GM21367 (cell line): Measurements from ENCODE around the gene SUB1.
"Not testable (repeated sequence)": the region's sequence is repeated elsewhere in the genome, so short reads cannot be mapped to it uniquely, and the experiment has no call there.

ENCODE experiments used
- ATAC-seq: cut with Tn5 transposase; IDR thresholded peaks from one replicate; pipeline ENCODE4 v1.9.1; 2021; ENCODE audit not compliant: unreplicated experiment

Gene SUB1

DNA sequence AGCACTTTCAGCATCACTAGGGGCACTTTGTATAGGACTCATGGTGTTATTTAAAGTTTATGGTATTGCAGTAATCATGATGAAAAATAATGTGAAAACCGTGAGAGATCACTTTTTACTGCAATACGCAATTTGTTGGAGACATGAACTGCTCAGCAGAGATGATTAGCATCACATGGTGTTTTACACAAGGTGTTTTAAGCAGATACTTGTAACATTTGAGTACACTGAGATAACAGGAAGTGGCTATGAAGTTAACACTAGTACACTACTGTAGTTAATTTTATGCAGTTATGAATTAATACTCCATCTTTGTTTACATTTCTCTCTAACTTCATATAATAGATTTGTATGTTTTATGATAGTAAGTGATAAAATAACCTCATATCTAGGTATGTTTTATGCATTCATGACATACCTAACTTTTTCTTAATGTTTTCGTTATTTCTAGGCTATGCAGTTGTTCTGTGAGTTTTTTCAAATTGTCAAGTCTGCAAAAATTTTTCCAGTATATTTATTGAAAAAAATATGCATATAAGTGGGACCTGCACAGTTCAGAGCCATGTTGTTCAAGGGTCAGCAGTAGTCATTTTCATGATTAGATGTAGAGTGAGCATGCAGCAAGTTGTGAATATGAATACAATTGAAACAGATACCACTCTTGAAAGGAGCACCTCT lies 13.0 kb downstream of the SUB1 start:
- ATAC-seq, result no peak

DNA sequence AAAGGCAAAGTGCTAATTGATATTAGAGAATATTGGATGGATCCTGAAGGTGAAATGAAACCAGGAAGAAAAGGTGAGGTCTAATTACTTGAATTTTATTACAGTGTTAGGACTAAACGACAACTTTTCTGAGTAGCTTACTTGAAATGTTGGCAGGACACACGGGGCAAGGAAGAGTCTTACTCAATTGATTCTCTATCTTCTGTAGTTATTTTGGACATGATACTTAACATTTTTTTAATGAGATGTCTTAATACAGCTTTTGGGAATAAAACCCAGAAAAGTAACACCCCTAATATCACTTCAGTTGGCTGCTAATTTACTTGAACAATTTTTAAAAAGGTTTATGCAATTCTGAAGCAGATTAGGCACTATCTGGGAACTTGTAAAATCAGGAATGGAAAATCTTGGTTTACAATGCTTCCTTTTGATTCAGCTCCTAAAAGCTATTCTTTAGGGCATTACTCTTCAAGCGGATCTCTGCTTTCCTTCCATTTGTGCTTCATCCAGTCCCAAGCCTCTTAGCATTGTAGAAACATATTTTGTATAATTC lies 13.7 kb downstream of the SUB1 start:
- ATAC-seq, result no peak

DNA sequence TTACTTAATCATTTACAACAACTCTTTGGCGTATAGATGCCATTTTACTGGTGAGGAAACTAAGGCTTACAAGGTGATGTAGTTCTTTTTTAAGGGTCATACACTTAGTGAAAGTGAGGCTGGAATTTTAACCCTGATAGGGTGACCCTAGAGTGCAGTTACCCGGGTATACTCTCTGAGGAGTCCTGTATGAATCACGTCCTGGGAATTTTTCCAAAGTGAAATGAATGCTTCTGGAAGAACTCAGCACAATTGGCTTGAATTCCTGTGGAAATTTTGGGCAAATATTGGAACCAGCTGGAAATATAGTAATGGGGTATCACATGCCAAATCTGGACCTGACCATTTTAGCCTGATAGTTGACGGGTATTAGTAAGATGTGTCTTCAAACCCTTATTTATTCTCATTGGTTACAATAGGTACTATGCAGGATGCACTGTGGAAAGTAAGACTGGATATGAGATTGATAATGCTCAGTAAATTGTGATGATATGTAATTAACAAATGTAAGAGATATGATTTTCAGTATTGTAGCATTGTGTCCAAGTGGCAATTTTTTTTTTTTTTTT lies 14.8 kb downstream of the SUB1 start:
- no peak for ATAC-seq

DNA sequence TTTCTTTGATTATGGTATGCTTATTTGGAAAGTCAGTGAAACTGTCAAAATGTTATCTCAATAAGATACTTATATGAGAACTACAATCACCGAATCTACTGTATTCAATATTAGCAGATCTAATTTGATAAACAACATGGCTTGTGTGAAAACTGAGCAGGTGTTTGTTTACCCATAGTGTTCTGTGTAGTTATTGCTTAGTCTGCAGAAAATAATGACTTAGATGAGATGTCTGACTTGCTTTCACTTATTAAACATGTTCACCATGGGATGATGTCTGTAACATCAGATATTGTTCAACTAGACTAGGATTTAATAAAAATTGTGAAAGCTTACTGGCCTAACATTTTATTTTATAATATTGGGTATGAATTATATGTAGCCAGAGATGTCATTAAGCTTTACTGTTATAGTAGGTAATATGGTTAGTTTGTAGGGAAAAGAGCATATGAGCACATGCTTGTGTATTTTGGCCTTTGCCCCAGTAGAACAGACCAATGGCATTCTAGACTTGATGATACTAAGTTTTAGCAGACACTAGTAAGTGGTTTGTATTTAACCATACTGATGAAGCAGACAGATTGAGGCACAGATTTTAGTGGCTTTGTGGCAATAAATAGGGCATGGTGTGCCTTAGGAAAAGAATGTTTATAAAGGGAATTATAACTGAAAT lies 16.4 kb downstream of the SUB1 start:
- ATAC-seq, result no peak

DNA sequence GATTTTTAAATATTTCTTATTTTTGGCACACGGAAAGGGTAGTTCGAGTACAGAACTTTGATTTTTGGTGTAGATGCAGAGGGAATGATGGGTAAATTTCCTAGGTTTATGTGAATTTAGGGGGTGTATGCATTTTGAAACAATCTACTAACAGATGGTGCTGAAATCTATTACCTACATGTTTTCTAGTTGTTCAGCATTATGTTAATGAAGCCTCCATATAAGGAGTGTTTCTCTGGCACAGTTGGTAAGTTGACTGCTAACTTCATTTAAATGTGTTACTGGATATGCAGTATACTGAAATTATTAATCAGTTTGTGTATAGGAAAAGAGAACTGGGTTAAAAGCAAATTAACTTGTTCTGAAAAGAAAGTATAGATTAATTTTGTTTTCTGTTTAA lies 17.5 kb downstream of the SUB1 start:
- ATAC-seq, result no peak

DNA sequence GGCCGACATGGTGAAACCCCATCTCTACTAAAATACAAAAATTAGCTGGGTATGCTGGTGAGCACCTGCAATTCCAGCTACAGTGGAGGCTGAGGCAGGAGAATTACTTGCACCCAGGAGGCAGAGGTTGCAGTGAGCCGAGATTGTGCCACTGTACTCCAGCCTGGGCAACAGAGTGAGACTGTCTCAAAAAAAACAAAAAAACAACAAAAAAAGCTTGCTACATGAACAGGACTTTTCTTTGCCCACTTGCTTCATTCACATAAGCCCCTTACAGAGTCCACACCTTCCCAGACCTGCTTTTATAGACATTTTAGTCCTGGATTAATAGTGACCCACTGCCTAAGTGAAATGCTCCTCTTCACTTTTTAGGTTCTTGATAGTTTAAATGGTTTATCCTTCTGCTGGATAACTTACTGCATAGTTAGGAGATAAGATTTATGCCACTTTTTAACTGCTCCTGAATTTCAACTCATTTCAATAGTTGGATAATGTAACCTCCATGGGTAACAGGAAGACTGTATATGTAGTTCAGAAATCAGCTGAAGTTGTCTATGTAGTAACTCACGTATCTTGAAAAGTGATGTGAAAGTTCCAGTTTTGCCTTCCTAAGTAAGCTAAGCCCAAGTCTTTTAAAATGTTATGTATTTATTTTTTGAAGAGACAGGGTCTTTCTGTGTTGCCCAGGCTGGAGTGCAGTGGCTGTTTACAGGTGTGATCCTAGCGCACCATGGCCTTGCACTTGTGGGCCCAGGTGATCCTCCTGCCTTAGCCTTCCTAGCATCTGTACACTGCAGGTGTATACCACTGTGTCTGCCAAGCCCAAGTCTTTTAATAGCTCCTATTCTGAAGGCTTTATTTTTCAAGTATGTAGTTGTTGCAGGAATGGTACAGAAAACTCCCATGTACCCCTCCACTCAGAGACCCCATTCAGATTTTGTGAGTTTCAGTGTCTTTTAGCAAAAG lies 19.7 kb downstream of the SUB1 start:
- ATAC-seq, result no peak

DNA sequence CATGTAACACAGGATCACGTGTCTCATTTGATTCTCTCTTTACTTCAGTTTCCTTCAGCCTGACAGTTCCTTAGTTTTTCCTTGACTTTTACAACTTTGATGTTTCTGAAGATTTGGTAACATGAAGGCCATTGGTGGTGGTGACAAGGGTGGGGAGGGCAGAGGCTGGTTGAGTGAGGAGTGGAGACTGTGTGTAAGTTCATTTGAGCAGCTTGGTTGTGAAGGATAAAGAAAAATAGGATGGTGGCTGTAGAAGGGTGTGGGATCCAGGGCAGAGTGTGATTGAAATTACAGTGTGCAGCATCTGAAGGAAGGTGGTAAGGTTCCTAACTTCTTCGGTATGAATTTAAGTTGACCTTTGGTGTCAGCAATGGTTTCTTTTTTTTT lies 20.4 kb downstream of the SUB1 start:
- no peak for ATAC-seq

DNA sequence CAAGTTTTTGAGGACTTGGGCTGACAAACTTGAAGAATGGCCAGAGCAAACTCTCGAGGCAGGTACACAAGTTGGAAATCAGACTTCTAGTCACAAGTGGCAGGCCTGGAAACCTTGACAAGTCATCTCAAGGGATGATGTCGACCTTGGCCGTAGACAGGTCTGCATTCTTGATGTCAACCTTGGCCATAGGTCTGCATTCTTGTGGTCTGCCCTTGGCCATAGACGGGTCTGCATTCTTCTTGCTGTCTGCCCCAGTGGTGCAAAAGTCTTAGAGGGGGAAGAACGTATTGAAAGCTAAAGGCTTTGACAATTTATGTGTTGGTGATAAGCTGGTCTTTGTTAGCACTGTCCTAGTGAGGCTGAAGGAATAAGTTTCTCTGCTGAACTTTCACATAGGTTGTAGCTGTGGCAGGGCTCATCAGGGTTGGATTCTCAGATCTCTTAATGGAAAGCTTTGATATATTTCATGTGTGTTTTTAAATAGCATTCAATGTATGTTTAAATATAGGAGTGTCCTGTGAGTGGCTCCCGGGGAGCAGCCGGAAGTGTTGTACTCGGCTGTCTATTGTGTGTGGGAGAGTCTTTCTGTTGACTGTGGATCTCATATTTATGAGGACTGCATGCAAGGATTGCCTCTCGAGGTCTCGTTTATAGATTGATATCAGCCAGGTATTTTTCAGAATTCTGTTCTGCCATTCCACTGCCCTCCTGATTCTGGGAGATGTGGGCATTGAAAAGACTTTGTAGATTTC lies 27.0 kb downstream of the SUB1 start:
- ATAC-seq, result no peak

DNA sequence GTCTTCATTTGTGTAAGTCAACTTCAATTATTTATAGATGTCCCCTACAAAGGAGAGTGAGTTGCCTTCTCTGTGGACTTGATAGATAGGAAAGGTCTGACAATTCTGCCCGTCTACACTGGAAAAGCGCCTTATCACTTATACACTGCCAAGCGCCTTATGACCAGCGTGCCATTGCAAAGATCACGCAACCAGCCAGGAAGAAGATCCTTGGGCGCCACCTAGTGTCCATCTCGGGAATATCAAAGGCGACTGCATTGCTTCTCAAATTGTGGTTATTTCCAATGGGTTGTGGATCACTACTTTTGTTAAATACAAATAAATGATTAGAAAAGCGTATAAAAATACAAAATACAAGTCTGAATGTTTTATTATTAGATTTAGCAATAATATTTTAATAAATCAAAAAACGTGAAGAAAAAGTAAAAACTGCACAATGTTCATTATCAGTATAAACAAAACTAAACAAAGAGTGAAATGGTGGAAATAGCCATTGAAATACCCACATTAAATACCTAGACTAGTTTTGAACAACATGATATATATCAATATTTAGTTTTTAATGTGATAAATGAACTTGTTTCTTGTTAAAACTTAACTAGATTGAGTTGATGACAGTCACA lies 27.8 kb downstream of the SUB1 start:
- ATAC-seq, result peak; percentile 65

DNA sequence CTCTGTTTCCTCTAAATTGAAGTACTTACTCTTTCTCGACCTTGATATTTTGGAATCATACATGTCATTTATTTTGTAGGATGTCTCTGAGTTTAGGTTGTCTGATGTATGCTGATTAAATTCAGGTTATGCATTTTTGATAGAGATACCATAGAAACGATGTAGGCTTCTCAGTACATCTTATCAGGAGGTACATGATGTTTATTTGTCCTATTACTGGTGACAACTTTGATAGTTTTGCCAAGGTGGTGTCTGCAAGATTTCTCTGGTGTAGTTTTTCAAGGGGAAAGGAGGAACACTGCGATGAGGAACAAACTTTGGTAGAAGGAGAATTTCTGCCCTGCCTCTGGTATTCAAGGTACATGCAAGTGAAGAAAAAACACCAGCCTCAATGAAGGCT lies 29.9 kb downstream of the SUB1 start:
- no peak for ATAC-seq

DNA sequence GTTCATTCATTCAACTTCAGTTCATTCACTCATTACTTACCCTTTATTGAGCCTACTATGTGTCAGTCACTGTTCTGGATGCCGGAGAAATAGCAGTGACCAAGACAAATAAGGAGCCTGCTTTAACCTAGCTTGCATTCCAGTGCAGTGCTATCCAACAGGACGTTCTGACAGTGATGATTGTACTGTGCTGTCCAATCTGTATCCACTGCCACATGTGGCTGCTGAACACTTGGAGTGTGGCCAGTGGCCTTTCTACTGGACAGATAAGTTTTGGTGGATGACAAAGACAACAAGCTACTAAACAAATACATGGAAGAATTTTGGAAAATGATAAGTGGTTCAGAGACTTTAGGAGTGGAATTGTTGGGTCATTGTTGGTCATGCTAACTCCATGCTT lies 33.6 kb downstream of the SUB1 start:
- no peak for ATAC-seq

DNA sequence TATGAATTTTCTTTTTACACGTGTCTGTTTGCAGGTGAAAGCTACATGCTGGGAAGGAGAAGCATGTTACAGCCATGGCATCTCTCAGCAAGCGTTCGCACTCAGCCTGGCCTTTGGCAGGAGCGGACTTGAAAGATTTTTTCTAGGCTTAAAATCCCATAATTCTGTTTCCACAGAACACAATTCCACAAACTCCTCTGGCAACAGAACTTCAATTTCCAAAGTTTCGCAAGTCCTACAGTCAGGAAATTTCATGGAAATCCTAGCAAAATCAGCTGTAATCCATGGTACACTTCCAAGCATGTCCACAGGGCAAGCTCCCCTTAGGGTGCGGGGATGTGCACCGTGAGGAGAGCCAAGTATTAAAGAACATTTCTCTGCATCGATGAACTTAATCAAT lies 35.9 kb downstream of the SUB1 start:
- ATAC-seq, result no peak

DNA sequence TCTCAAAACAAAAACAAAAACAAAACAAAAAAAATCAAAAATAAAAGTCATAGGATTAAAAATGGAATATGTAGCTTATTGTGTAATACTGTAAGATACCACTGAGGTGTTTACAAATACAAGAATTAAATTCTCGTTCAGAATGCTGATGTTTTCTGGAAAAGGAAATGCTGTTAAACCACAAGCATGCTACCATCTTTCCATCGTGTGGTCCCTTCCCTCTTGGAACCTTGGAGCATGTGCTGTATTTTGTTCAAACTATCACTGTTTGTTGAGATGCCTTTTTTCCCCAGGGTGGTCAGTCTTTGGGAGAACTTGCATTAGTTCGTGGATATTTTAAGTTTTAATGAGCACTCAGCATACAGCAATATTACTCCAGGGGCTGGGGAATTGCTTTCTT lies 39.7 kb downstream of the SUB1 start:
- ATAC-seq, result no peak

DNA sequence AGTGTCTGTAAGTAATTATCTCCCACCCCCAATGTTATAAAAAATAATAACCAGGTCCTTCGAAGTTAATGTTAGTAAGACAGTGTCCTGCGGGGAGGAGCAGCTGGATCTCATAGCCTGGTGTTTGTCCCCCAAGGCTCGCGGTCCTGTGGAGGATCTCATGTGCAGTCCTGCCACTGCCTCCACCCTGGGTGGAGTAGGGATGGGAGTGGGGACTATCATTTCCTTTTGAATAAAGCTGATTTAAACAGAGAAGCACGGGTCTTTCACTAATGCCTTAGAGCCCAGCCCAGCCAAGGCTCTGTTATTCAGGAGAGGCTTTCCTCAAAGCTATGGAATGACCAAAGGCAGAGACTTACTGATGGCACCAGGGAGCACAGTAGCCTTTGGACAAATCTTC lies 40.2 kb downstream of the SUB1 start:
- no peak for ATAC-seq

DNA sequence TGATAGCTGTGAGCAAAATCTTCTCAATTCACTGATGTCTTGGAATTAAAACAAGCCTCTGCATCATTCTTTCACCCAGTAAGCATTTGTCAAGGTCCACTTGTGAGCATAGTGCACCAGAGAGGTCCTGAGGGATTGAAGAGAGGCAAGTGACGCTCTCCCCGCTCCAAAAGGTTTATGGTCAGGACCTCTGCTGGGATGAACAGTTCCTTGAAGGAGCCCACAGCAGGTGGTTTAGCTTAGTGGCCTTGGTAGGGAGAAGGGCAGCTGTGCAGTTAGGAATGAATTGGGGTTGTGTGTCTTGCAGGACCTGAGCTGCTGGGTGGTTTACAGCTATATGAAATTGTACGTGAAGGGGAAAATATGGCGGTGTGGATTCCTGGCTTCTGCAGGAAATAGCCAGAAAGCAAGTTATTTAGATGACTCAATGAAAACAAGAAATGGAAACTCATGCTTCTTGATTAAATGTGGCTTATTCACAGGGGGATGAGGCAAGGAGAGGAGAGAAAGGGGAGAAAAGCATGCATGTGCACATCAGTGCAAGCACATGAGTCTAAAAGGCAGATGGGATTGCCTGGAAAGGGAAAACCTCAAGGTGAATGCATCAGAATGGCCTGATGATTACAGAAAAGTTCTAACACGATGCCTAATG lies 42.0 kb downstream of the SUB1 start:
- no peak for ATAC-seq

DNA sequence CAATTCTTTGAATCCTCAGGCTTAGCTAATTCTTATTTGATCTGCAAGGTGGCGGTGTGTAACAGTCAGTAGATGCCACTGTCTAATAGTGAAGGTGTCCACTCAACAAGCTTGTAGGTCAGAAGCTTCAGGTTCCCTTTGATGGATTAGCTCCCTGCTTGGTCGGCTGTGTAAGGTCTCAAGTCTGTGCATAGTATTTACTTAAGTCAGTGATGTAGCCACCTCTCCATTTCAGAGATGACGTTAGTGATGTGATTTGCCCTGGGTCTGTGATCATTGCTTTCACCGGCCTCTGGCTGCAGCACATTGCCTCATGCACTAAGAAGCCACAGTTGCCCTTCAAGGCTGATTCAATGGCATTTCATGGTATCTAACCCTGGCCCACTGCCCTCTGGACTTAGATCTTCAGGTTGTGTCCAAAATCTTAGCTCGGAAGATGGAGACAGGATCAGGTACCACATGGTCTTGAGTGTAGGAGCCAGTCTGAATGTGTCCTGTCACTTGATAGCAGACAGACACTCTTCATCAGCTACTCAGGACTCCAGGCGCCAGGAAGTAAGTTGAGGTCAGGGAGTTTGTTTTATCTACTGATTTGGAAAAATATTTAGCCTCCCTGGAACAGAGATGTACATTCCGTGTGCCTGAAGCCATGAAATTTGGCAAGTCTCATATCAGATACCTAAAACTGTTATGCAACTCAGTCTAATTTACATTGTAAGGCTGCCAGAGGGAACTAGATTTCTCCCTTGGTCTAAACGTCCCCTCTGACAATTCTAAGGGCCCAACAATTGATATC lies 42.9 kb downstream of the SUB1 start:
- no peak for ATAC-seq

DNA sequence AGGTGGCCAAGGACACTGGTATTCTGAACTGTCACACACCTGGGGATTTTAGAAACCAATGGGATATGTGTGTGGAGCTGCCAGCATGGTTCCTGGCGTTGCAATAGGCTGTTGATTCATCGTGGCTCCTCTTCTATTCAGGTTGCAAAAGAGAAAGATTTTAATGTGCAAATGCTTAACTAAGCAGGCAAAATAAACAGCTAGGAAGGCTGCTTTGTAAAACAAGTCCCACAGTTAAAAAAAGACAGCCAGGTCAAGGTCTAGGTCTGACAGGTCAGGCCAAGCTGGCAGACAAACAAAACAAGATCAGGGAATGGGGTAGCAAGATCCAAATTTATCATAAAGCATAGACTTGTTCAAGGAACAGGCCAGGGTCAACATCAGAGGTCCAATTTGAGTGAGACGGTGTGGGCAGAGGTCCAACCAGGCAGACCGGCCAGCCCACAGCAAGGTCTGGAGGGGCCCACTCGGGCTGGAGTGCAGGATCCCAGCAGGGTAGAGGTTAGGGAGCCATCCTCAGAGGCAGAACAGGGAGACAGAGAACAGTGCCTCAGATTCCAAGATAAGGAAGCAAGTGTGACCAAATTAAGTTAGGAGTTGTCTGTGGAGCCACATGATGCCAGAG lies 45.6 kb downstream of the SUB1 start:
- no peak for ATAC-seq

DNA sequence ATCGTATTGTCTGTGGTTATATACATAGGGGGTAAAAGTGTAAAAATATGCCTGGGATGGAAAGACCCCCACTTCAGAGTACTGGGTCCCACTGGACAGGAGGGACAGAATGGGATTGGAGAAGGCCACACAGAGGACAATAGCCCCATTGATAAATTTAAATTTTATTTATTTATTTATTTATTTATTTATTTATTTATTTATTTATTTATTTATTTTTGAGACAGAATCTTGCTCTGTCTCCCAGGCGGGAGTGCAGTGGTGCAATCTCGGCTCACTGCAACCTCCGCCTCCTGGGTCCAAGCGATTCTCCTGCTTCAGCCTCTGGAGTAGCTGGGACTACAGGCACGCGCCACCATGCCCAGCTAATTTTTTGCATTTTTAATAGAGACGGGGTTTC lies 47.7 kb downstream of the SUB1 start:
- ATAC-seq, result not testable (repeated sequence)
